ACHN (cell line): ENCODE measurements around the gene SGCD.

Source experiments
- DNase-seq: peaks from one replicate; pipeline ENCODE4 v3.0.0-alpha.2; 2015
- in situ Hi-C: cut with HindIII; loops from 2 replicates; pipeline ENCODE4 v1.10.0; 2017; ENCODE audit warnings: low sequenced_read_pairs, low pct_ligation_motif_present, low pct_unique_long_range_greater_than_20kb

Gene SGCD

DNA sequence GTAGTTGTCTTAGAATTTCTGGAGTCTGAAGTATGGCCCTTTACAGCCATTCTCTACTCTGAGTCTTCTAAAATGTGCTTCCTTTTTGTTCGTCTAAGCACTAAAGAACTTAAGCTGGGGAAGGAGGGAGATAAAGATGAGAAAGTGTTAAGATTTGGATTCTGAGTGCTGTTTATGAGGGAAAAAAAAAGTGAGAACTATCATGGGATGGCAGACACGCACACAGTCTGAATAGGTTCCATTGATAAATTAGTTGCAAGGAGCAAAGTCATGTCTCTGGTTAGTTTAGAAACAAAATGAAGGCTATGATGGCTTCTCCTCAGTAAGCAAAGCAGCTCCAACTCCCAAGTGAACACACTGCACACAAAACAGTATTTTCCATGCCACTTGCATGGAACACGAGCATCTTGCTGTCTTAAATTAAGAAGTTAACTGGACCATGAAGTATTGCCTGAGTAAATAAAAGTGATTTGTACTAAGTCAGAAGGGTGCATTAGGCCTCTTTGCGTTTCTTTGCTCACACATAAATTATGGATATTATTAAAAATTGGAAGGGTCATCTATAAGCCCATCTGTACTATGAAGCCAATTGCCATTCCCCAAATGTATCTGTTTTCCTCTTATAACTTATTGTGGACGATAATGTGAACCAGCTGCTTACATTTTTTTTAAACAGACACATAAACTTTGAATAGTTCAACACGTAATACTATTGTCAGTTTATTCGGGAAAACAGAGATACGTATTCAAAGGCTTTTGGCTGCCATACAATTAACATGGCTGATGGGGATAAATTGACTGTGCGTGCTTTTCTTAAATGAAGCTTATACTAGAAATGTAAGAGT is 199.3 kb downstream of the SGCD start:
- no peak for DNase-seq
- in situ Hi-C loops = no loop called here

DNA sequence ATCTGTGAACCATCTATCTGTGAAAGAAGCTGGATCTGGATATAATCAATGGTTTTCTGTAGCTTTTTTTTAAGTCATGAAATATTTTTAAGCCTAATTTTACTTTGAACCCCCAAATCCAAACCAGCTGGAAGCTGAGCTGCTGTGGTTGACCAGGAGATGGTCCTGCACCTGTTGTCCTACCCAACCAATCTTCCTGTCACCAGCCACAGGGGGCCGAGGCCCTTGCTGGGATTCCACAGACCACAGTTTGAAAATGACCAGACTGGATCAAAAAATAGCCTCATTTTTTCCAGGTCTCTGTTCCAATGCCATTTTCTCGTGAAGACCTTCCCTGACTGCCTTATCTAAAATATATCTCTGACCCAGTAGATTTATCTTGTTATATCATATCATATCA is 200.6 kb downstream of the SGCD start:
- in situ Hi-C loops = no loop called here
- DNase-seq = no peak

DNA sequence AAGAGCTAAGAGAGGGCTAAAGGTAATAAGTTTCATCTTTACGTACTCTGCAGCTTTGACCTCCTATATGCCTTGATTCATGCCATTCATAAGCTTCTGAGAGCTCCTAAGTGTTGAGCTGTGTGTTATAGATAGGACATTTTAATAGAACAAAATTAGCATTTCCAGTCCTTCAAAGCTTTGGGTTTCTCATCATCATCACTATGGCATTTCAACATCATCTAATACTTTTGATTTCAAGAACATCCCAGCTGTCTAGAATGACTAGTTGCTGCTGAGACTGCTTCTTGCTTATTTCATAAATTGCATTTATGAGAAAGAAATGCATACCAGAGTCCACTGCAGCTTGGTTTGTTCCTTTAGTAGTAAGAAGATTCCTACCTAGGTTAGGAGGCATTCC is 201.7 kb downstream of the SGCD start:
- no peak for DNase-seq
- in situ Hi-C loops = no loop called here

DNA sequence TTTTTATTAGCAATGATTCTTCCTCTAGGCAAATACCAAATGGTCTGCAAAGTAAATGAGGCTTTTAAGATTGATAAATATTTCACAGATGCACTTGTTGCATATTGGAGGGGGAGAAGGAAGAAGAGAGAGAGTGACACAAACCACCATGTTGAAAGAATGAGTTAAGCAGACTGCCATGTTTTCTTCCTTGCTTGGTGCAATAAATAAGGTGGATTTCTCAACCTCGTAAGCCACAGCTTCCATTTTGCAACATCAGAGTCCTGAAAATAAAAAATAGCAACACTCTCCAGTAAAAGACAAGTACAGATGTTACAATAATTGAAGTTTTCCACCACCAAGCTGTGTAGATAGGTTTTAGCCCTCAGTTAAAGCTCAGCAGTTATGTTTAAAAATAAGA is 202.9 kb downstream of the SGCD start:
- DNase-seq = no peak
- in situ Hi-C loops = no loop called here

DNA sequence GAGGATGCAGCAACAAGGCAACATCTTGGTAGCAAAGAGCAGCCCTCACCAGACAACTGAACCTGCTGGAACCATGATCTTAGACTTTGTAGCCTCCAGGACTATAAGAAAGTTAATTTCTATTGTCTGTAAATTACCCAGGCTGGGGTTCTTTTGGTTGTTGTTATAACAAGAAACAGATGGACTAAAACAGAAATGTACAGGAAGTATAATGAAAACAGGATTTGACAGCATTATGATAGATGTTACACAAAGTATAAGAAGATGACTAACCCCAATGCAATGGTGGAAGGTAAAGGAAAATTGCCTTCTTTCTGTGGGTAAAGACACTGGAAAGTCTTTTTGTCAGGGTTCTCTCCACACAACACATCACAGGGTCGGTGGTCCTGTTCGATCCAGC is 204.2 kb downstream of the SGCD start:
- no peak for DNase-seq
- in situ Hi-C loops = no loop called here

DNA sequence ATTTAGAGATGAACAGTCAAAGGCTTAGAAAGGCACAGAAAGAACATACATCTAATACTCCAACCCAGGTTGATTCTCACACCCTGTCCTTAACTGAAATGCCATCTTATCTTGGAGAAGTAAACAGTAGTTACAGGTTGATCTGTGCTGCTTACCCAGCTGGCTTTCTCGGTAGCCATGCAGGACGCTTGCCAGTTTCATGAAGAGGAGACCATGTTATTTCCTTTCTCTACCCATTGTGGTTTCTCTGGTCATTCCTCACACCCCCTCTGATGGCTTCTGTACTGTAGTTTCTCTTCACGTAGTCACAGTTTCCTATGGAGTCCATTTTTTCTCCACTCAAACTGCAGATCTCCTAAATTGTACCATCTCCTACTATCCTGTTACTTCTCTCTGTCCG is 206.0 kb downstream of the SGCD start:
- in situ Hi-C loops = no loop called here
- no peak for DNase-seq

DNA sequence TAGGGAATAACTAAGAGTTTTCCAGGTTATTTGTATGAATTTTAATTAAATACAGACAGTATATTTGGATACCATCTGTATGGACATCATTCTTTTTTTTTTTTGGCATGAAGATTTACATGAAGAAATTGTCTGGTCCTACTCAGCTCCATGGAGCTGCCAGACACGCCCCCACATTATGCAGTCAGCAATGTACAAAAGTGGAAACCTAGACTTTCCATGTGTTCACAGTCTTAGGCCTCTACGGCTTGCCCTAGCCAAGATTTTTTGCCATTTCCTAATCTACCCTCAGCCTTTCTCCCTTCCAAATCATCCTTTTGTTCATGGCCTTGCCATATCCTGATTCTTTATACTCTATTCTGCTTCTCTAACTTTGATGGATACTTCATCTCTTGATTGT is 207.1 kb downstream of the SGCD start:
- no peak for DNase-seq
- in situ Hi-C loops = no loop called here

DNA sequence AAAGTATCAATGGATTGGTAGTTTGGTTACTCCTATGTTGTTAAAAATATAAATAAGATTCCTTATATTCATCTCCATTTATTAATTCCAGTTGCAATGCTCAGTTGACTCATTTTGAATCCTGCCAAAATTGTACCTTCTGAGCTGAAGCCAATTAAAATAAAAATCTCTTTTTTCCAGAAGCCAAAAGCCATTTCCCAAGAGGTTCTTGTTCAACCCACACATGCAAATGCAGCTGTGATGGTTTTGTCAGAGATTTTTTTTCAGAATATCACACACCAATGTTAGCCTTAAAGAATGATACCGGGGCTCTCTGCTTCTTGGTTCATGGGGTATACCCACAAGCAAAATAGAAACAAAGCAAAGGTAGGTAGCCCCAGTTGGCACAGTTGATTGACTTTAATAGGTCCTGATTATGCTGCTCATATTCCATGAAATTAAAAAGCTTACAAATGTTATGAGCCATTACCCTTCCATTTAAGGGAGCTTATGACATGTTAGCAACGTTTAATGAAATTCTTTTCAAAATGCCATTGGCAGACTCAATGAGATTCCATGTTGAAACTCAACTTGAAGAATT is 208.0 kb downstream of the SGCD start:
- in situ Hi-C loops = no loop called here
- no peak for DNase-seq

DNA sequence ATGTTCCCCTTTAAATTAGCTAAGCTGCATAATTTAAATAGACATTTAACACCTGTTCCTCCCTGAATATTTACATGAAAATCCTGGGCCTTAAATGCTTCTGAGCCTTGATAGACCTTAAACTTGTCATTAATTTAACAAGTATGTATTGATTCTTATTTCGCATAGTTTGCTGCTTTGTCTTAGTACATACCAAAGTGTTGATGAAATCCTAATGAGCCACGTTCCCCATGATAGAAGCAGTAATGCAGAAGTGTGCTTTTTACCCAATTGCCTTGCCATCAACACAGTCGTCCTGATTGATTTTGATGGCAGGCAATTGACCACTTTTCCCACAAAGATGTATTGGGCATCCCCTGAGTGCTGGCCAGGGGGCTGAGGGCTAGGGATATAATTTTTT is 213.5 kb downstream of the SGCD start:
- DNase-seq = no peak
- in situ Hi-C loops = no loop called here

DNA sequence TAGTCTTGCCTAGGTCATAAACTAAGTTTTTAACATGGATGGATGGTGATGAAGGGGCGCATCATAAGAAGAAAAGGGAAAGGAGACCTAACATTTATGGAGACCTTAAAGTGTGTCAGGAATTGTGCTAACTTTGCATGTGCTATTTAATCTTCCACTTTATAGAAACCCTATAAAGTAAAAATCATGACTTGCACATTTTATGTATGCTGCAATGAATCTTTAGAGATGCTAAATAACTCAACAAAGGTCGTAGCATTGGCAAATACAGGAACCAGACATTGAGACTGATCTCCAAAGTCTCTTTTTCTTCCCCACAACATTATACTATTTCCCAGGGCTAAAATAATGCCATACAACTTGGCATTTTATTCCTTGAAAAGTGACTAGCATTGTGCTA is 214.6 kb downstream of the SGCD start:
- no peak for DNase-seq
- in situ Hi-C loops = no loop called here

DNA sequence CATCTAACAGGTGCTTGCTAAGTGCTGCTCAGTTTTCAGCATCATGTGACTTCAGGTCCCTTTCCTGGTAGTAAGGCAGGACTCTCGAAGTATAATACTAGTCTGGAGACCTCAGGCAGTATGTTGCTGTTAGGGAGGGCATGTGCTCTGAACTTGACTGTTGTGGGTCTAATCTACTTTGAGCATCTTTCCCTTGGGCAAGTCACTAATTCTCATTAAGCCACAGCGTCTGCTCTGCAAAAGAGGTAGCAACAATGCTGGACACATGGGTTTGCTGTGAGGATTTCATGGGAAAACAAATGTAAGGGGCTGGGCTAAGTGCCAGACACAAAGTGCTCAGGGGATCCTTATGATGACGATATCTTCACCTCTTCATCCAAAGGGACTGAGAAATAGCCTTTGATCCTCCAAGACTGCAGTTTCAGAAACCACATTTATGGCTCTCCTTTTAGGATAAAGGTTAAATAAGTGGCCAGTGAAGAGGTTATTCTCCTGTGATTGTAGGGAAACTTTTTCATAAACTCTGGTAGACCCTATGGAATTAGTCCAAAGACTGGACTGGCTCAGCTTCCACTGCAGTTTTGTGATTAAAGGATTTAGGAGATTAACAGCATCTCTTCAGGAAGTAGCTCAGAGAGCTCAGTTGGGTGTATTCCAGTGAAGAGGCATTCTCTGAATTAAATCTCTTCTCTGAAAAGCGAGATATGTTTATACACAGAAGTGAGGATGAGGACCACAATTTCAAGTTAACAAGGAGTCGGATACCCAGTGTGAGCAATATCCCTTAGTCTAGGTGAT is 216.6 kb downstream of the SGCD start:
- no peak for DNase-seq
- in situ Hi-C loops = no loop called here

DNA sequence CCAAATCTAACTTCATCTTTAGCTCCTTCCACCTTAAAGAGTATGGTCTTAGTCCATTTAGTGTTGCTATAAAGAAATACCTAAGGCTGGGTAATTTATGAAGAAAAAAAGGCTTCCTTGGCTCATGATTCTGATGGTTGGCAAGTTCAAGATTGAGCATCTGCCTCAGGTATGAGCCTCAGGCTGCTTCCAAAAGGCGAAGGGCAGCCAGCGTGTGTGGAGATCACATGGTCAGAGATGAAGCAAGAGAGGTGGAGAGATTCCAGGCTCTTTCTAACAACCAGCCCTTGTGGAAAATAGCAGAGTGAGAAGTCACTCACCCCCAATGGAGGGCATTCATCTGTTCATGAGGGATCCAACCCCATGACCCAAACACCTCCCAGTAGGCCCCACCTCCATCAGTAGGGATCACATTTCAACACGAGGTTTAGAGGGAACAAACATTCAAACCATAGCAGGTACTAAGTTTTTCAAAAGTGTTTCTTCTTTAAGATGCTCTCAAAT is 225.9 kb downstream of the SGCD start:
- in situ Hi-C loops = no loop called here
- no peak for DNase-seq

DNA sequence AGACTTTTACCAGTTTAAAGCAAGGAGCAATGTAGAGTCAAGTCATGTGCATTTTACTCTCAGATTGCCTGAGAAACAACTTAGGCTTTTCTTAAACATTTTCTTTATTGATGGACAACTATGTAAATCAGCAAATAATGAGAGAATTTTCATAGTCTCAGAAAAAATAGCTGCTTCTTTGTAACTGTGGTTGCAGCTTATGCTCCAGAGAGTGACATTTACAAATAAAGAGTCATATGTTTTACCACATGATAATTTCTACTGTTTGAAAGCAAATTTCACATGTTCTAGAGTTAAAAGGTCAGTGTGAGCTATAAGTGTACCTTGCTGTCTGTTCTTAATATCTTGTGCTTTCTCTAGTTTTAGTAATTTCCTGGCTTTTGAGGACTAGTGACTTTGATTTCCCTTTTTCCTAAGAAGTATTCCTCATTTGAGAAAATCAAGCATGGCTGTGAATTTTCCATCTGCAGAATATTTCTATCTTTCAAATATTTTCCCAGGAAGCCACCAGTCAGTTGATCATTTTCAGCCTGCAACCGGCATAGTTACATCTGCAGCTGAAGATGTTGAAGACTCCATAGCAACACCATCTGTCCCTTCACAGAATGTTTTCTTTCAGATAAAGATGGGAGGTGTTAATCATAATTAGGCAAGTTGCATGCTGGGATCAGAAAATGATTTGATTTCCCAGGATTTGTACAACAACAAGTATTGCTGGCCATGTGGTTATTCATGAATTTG is 229.9 kb downstream of the SGCD start:
- no peak for DNase-seq
- in situ Hi-C loops = no loop called here

DNA sequence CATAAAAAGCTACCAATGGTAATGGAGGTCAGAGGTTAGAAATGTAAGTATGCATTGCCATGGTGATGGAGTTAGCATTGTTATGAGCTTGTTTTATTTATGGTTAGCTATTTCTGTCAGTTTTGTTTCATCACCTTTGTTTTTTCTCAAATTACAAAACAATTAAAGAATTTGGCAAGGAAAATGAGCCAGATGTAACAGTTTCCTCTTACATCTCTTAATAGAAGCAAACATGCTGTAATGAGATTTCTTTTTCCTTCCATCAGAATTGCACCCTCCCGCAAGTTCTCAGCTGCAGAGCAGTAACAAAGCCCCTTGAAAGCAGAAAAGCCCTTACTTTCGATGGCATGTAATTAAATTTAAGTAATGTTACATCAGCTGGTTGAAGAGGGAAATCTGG is 233.0 kb downstream of the SGCD start:
- in situ Hi-C loops = no loop called here
- no peak for DNase-seq

DNA sequence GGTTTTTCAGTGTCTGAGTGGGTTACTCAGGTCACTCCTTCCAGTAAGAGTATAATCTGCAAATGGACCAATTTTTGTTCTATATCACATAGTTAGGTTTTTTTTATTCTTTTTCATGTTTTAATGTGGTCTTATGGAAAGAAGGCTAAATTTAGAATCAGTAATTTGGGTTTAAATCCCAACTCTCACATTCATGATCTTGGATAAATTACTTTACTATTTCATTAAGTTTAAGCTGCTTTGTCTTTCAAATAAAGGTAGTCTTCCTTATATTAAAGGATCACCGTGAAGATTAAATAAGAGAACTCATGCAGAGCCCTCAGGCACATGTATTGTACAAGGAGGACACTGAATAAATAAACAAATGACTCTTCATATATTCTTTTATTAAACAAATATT is 234.7 kb downstream of the SGCD start:
- in situ Hi-C loops = no loop called here
- DNase-seq = no peak

DNA sequence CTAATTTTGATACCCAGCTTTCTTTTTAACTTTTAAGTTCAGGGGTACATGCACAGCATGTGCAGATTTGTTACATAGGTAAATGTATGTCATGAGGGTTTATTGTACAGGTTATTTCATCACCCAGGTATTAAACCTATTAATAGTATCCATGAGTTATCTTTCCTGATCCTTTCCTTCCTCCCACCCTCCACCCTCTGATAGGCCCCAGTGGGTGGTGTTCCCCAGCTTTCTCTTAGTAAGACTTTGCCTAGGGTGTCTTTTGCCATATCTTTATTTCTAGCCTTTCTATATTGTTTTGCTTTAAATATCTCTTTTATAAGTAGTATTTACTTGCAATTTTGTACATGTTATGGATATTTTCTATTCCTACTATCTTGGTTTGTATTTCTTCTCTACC is 243.7 kb downstream of the SGCD start:
- in situ Hi-C loops = no loop called here
- no peak for DNase-seq

DNA sequence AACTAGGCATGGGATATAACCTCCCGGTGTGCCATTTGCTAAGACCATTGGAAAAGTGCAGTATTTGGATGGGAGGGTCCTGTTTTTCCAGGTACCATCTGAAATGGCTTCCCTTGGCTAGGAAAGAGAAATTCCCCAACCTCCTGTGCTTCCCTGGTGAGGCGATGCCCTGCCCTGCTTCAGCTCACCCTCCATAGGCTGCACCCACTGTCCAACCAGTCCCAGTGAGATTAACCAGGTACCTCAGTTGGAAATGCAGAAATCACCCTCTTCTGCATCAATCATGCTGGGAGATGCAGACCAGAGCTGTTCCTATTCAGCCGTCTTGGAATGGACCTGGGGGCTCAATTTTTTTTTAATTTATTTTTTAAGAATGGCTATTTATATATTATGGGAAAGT is 254.8 kb downstream of the SGCD start:
- in situ Hi-C loops = no loop called here

DNA sequence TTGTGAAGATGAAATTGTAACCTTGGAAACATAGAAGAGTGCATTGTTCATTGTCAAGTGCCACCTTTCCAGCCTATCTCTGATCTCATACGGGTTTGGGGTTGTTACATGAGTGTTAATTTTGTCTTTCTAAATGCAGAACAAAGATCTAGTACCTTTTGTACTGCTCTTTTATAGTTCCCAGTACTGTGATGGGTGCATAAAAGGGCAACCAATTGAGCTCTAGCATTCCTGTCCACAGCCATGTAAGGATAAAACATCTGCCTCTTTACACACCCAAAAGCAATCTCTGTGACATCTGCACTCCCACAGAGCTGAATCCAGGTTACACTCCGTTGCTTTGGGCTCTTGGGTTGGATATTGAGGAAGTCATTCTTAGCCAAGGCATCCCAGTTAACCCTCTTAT is 255.2 kb downstream of the SGCD start:
- no peak for DNase-seq
- in situ Hi-C loops = no loop called here

More for the DNA sequence above, 254.8 kb downstream of the SGCD start:
- no peak for DNase-seq

DNA sequence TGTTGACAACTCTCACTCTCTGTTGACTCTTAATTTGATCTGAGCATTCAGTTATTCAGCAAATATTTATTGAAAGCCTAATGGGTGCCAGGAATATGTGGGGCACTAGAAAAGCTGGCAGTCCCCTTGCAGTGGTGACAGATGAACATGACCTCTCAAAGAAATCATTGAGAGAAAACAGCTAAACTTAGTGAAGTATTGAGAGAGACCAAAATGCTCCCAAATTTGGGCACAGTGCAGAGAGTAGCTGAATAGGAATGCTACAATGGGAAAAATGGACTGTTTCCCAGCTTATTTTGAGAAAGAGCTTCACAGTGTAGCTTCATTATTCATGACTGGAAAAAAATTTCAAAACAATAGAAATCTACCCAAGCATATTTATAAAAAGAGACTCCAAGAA is 257.9 kb downstream of the SGCD start:
- no peak for DNase-seq
- in situ Hi-C loops = no loop called here
